B cell (primary cell): Measurements from ENCODE around the gene TCAP.

Experiments used
- EZH2 ChIP-seq: IDR thresholded peaks from 2 replicates; pipeline ENCODE4 v1.6.1; 2012; ENCODE audit warnings: borderline replicate concordance, low read depth, mild to moderate bottlenecking, moderate library complexity, low read length; ENCODE audit not compliant: insufficient read depth, poor library complexity, severe bottlenecking
- TF ChIP-seq, protein P1 (sequence below): fragments of 200-600 bp; IDR thresholded peaks from one replicate; pipeline ENCODE4 v1.8.0; 2022; ENCODE audit warnings: antibody characterized with exemption, mild to moderate bottlenecking

DNA sequence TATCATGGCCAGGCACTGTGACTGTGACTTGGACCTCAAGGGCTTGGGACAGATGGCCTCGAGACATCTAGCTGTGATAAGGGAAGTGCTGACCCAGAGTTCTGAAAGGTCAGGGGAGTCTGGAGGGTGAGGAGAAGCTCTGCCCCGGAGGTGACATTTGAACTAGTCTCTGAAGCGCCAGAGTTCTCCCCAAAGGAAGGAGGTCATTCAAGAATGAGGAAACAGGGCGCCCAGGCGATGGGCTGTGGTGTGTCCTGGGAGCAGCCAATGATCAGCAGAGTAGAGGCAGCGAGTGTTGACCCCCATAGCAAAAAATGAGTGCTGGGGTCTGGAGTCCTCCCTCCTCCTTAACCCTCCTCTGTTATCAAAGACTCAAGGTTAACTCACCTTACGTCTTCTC is 23.3 kb upstream of the TCAP start:
- TF ChIP-seq, protein P1, sequence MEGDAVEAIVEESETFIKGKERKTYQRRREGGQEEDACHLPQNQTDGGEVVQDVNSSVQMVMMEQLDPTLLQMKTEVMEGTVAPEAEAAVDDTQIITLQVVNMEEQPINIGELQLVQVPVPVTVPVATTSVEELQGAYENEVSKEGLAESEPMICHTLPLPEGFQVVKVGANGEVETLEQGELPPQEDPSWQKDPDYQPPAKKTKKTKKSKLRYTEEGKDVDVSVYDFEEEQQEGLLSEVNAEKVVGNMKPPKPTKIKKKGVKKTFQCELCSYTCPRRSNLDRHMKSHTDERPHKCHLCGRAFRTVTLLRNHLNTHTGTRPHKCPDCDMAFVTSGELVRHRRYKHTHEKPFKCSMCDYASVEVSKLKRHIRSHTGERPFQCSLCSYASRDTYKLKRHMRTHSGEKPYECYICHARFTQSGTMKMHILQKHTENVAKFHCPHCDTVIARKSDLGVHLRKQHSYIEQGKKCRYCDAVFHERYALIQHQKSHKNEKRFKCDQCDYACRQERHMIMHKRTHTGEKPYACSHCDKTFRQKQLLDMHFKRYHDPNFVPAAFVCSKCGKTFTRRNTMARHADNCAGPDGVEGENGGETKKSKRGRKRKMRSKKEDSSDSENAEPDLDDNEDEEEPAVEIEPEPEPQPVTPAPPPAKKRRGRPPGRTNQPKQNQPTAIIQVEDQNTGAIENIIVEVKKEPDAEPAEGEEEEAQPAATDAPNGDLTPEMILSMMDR, result no peak
- TF ChIP-seq EZH2, result no peak
